Spinal cord (tissue), 10 donors: ENCODE data around the gene WDR18. TPM values are rescaled to one million over a fixed set of nuclear protein-coding genes. Genes with fewer than 3 reads are reported as not detected.

Source experiments
- DNase-seq, 6 donors: peaks; one replicate each; pipeline versions ENCODE4 v3.0.0 to v3.0.0-alpha.2; 2013 to 2015; ENCODE audit warnings: low spot score in 6 of 6, low read depth in 4 of 6
- H3K27ac ChIP-seq: one replicate; pipeline ENCODE4 v1.5.1; 2013; ENCODE audit warnings: low read depth, low read length, control low read depth
- H3K27me3 ChIP-seq: one replicate; pipeline ENCODE4 v1.6.1; 2013; ENCODE audit warnings: low read length; ENCODE audit not compliant: control insufficient read depth, insufficient read depth
- H3K36me3 ChIP-seq: one replicate; pipeline ENCODE4 v1.6.1; 2013; ENCODE audit warnings: low read length; ENCODE audit not compliant: control insufficient read depth, insufficient read depth
- H3K4me1 ChIP-seq: one replicate; pipeline ENCODE4 v1.6.1; 2013; ENCODE audit warnings: low read length; ENCODE audit not compliant: control insufficient read depth, insufficient read depth
- H3K4me3 ChIP-seq: one replicate; pipeline ENCODE4 v1.5.1; 2013; ENCODE audit warnings: low read depth, low read length, control low read depth
- H3K9me3 ChIP-seq: one replicate; pipeline ENCODE4 v1.6.1; 2013; ENCODE audit warnings: low read length; ENCODE audit not compliant: control insufficient read depth, insufficient read depth
- WGBS: methylation state at CpG from one replicate; pipeline ENCODE4 v1.1.5; 2013; ENCODE audit warnings: missing lambda C conversion rate; ENCODE audit not compliant: insufficient coverage; 5-methylcytosine and 5-hydroxymethylcytosine counted together
- polyA plus RNA-seq, 2 donors: library from polyadenylated mRNA; unstranded; fragments of 120-200 nt; gene quantifications; one replicate each; pipeline ENCODE4 v1.2.1, GENCODE V29; 2013; ENCODE audit not compliant: insufficient read length in 2 of 2
- total RNA-seq, 2 donors: library from RNA; depleted of rRNA in 1 of 2; stranded (reverse); fragments of 120-200 nt in 1 of 2; fragments of >200 nt in 1 of 2; gene quantifications; one replicate each; pipeline versions ENCODE4 v1.2.3 to v1.2.4, GENCODE V29; 2013 to 2014
- donor health status: healthy.

WDR18 gene
- total and polyA plus RNA-seq, 4 donors = 37.4 to 64.0 (median 50.0) TPM

DNA sequence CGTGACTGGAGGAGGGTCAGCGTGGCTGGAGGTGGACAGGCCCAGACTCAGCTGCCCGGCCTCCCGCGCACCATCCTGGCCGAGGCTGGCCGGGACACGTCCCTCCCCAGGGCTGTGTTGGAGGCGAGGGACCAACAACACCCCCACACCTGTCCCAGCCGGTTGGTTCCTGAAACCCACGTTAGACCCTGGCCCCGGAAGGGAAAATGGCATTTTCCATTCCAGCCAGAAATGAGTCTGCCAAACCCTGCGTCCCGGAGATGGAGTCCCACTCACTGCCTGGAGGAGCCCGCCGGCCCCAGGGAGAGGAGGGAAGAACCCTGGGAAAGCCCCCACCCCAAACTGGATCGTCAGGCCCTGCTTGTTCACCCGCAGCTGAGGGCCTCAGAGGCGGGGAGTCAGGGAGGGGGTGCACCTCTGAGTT, 4.8 kb upstream of the WDR18 start:
- Histone ChIP-seq H3K36me3 (peaks cover 26% of the 10 kb centered on the region), H3K4me1 (peaks cover 26% of the 10 kb centered on the region), H3K9me3 (no peaks in the 10 kb centered on the region), H3K4me3 (no peak overlapping the region), H3K27me3 (no peaks in the 10 kb centered on the region), H3K27ac (no peak overlapping the region)
- no peak for DNase-seq
- 57% methylated on average over 12 of the region's 19 CpGs for WGBS

DNA sequence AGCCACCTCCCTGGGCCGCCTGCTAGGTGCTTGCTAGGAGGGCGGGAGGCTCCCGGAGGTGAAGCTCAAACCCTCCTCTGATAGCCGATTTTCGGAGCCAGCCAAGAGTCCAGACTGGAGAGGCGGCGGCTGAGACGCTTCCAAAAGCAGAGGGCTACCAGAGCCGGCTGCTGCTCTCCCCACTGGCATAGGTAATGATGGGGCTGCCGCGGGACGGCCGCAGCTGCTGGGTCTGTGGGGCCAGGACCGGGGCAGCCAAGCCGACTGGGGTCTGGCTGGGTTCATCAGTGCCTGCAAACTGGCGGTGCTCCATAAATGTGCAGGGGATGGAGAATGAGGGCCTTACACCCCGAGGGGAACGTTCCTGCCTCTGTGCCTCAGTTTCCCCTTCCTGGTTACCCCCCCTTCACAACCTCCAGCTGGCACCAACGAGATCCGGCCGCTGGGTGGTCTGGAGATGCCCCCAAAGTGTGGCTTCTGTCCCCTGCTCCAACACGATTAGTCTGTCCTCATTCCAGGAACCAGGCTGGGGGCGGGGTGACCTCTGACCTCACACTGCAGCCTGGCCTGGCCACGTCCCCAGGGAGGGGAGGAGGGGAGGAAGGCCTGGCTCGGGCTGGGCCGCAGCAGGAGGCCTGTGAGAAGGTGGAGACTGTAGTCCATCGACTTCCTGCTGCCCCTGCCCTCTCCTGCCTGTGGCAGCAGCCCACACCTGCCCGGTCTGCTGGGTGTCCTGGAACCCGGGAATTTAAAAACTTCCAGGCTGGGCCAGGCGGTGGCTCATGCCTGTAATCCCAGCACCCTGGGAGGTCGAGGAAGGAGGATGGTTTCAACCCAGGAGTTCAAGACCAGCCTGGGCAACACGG, 3.8 kb upstream of the WDR18 start:
- Histone ChIP-seq H3K27ac (no peak overlapping the region), H3K4me3 (no peak overlapping the region), H3K36me3 (peaks cover 21% of the 10 kb centered on the region), H3K9me3 (no peaks in the 10 kb centered on the region), H3K27me3 (no peaks in the 10 kb centered on the region), H3K4me1 (peaks cover 34% of the 10 kb centered on the region)
- no peak for DNase-seq
- 21% methylated on average over 30 of the region's 32 CpGs for WGBS

DNA sequence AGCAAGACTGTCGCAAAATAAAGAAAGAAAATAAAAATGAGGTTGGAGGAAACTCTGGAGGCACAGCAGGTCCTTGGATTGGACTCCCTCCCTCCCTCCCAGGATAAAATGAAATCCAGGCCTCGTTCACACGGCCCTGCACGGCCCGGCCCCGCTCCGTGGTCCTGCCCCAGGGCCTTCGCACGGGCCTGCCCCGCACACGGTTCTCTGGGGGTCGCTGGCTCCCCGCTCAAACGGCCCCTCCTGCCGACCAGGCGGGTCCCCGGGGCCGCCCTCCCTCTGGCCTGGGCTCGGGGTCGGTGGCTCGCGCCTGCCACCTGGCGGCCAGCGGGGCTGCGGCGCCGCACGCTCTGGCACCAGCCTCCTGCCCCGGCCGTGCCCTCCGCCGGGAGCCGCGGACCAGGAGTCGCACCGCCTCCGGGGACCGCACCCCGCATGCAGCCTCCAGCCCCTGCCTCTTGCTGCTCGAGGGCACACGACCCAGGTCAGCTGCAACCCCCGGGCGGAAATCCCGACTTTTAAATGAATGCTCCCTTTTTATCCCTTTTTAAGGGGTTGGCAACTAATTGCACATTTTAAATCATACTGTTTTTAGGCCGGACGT, 1.5 kb upstream of the WDR18 start:
- WGBS = under 1% methylated on average over 43 of the region's 46 CpGs
- peaks cover 32% of the 10 kb centered on the region for H3K36me3 ChIP-seq
- no peaks in the 10 kb centered on the region for H3K27me3 ChIP-seq
- peak overlapping the region; percentile 24 for H3K4me3 ChIP-seq
- peak in 4 of 6 donors; percentile 40 to 82 (median 59) for DNase-seq
- H3K27ac ChIP-seq = no peak overlapping the region
- H3K9me3 ChIP-seq = no peaks in the 10 kb centered on the region
- H3K4me1 ChIP-seq = peaks cover 34% of the 10 kb centered on the region

DNA sequence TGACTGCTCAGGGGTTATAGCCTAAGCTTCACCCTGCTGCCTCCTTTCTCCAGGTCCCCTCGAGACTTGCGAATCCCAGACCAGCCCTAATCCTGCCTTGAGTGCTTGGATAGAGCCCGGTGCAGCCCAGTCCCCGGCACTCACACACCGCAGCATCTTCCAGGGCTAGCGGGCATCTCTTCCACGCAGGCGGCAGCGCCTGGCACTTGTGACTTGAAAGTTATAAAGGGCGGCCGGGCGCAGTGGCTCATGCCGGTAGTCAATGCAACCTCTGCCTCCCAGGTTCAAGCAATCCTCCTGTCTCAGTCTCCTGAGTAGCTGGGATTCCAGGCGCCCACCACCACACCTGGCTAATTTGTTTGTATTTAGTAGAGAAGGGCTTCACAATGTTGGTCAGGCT, 1.9 kb downstream of the WDR18 start:
- H3K4me3 ChIP-seq = no peak overlapping the region

DNA sequence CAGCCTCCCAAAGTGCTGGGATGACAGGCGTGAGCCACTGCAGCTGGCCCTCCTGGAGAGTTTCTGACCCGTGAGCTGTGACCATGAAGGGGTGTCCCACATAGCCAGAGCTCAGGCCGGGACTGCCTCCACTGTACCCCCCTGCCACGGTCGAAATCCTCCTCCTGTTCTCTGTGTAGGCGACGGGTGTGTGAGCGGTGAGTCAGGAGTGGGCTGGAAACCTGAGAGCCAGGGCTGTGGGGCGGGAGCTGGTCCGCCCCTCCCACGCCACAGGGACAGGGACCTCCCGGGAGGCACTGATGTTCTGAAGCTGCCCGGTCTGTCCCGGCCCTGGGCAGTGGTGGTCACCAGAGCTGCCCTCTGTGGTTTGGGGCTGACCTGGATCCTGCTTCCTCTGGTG, 3.9 kb downstream of the WDR18 start:
- H3K27ac ChIP-seq = no peak overlapping the region
- peaks cover 18% of the 10 kb centered on the region for H3K4me1 ChIP-seq
- WGBS = 93% methylated on average over 14 of the region's 14 CpGs
- no peaks in the 10 kb centered on the region for H3K9me3 ChIP-seq
- H3K36me3 ChIP-seq = peaks cover 76% of the 10 kb centered on the region
- no peak overlapping the region for H3K4me3 ChIP-seq
- DNase-seq = no peak
- no peaks in the 10 kb centered on the region for H3K27me3 ChIP-seq

More for the DNA sequence above, 1.9 kb downstream of the WDR18 start:
- WGBS = 99% methylated on average over 10 of the region's 14 CpGs
- Histone ChIP-seq H3K27me3 (no peaks in the 10 kb centered on the region), H3K4me1 (peaks cover 26% of the 10 kb centered on the region), H3K27ac (no peak overlapping the region), H3K36me3 (peaks cover 59% of the 10 kb centered on the region), H3K9me3 (no peaks in the 10 kb centered on the region)
- no peak for DNase-seq

DNA sequence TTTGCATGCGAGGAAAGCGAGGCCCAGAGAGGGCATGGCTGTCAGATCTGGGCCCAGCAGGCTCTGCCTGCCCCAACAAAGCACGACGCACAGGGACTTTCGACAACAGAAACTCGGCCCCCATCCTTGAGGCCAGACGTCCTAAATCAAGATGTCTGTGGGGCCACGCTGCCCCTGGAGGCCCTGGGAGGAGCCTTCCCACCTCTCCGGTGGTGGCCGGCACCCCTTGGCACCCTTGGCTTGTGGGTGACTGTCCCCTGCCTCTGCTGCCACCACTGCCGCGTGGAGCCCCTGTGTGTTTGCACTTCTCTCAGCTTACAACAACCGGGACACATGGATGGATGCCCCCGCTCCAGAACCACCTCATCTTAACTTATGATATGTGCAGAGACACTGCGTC, 4.4 kb downstream of the WDR18 start:
- H3K4me1 ChIP-seq = peaks cover 14% of the 10 kb centered on the region
- peaks cover 80% of the 10 kb centered on the region for H3K36me3 ChIP-seq
- no peak overlapping the region for H3K4me3 ChIP-seq
- H3K27me3 ChIP-seq = no peaks in the 10 kb centered on the region
- H3K9me3 ChIP-seq = no peaks in the 10 kb centered on the region
- no peak for DNase-seq
- 91% methylated on average over 15 of the region's 15 CpGs for WGBS
- no peak overlapping the region for H3K27ac ChIP-seq

DNA sequence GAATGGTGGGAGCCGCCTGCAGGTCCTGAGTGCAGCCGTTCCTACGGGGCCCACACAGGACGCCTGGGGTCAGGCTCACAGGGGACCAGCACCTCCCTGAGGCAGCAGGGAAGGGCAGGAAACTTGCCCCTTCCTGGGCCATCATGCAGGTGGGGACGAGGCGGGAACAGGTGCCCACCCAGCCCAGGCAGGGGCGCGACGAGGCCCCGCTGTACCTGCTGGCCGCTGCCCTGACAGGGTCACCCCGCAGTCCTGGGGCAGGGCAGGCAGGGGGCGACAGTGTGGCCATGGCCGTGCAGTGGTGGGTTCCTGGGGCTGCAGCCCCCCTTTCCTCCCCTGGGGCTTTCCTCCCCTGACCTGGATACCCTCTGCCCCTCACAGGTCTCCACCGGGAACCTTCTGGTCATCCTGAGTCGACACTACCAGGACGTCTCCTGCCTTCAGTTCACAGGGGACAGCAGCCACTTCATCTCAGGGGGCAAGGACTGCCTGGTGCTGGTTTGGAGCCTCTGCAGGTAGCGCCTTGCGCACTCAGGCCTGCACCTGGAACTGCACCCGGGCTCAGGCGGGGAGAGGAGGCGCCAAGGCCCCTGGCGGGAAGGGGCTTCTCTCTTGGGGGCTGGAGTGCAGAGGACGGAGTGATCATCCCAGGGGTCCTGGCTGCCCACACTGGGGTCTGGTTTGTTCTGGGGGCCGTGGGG, 5.4 kb downstream of the WDR18 start:
- DNase-seq = no peak
- no peak overlapping the region for H3K27ac ChIP-seq
- no peaks in the 10 kb centered on the region for H3K27me3 ChIP-seq
- H3K36me3 ChIP-seq = peaks cover 88% of the 10 kb centered on the region
- H3K4me1 ChIP-seq = peaks cover 8% of the 10 kb centered on the region
- H3K4me3 ChIP-seq = no peak overlapping the region
- WGBS = 91% methylated on average over 25 of the region's 25 CpGs
- H3K9me3 ChIP-seq = no peaks in the 10 kb centered on the region

DNA sequence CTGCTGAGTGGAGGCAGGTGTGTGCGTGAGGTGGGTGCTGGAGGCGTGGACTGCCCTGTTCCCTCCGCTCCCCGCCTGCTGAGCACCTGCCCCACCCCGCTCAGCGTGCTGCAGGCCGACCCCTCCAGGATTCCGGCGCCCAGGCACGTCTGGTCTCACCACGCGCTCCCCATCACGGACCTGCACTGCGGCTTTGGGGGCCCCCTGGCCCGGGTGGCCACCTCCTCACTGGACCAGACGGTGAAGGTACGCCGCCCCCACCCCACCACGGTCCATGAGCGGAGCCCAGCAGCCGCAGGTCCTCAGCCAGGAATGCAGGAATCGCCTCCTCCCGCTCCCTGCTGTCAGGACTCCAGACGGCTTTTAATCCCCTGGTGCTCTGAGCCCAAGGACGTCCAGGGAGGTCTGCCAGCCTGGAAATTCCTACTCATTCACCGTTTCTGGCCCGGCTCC, 6.0 kb downstream of the WDR18 start:
- Histone ChIP-seq H3K27me3 (peaks cover under 1% of the 10 kb centered on the region), H3K4me1 (peaks cover 3% of the 10 kb centered on the region), H3K4me3 (no peak overlapping the region), H3K36me3 (peaks cover 94% of the 10 kb centered on the region), H3K27ac (no peak overlapping the region), H3K9me3 (no peaks in the 10 kb centered on the region)
- no peak for DNase-seq
- 93% methylated on average over 27 of the region's 27 CpGs for WGBS

DNA sequence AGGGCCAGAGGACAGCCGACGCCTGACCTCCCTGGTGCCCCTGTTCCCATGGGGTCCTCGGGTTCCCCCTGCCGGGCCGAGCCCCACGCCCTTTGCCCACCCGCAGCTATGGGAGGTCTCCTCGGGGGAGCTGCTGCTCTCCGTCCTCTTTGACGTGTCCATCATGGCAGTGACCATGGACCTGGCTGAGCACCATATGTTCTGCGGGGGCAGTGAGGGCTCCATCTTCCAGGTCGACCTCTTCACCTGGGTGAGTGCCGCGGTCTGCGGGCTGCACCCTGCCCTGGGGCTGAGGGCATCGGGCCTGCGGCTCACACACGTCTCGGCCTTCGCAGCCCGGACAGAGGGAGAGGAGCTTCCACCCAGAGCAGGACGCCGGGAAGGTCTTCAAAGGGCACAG, 6.6 kb downstream of the WDR18 start:
- 97% methylated on average over 23 of the region's 23 CpGs for WGBS
- Histone ChIP-seq H3K4me1 (peaks cover 7% of the 10 kb centered on the region), H3K9me3 (no peaks in the 10 kb centered on the region), H3K4me3 (no peak overlapping the region), H3K27ac (no peak overlapping the region), H3K27me3 (peaks cover 6% of the 10 kb centered on the region), H3K36me3 (peaks cover 97% of the 10 kb centered on the region)
- DNase-seq = no peak
